NCI-H1436 (cell line): ENCODE results near the gene TMCC1.

Experiments
- DNase-seq: peaks from one replicate; lab custom pipeline; 2025; lab: John Stamatoyannopoulos, UW

Gene TMCC1

DNA sequence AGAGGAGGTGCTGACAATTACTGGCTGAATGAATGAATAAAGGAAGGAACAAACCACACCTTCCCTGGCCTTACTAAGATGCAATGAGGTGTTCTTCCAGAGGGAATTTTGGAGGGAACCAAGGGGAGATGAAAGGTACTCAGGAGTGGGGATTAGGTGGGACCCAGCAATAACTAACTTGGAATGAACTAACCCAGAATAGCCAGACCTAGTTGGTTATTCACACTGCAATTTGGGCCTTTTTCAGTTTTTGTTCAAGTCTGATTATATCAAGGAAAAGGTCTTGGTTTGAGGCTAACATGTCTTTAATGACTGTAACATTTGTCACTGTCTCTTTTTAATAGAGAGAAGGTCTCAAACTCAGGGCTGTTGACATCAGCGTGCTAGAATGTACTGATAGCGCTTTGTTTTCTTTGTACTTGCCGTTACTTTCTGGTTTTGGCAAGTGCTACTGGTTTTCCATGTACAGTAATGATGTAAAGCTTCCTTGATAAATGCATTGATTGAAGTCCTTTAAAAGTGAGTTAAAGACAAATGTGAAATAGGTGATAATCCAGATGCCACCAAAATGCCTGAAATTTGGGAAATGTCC, 283.8 kb downstream of the TMCC1 start:
- DNase-seq, result no peak

DNA sequence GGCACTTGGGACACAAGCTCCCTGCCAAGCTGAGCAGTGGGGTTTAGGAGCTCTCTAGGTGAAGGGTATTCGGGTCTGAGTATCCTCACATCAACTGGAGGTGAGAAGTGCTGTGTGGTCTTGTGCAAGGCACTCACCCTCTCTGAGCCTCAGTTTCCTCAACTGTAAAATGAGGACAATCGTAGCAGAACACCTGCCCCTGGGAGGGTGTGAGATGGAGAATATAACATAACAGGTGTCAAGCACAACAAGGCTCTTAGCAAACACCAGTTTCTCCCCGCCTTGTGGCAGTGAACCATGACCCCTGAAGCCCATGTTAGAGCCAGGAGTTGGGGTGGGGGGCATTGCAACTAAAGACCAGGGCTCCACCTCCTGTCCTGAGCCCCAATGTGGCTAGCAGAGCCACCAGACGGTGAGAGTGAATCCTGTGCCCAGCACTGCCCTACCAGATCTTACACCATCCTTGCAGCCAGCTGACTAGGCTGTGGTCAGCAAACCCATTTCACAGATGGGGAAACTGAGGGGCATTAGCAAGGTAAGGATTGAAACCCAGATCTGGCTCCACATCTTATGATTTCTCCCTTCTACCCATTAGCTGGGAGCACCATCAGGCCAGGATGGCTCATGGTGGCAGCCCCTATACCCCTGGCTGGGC, 284.4 kb downstream of the TMCC1 start:
- DNase-seq, result no peak

DNA sequence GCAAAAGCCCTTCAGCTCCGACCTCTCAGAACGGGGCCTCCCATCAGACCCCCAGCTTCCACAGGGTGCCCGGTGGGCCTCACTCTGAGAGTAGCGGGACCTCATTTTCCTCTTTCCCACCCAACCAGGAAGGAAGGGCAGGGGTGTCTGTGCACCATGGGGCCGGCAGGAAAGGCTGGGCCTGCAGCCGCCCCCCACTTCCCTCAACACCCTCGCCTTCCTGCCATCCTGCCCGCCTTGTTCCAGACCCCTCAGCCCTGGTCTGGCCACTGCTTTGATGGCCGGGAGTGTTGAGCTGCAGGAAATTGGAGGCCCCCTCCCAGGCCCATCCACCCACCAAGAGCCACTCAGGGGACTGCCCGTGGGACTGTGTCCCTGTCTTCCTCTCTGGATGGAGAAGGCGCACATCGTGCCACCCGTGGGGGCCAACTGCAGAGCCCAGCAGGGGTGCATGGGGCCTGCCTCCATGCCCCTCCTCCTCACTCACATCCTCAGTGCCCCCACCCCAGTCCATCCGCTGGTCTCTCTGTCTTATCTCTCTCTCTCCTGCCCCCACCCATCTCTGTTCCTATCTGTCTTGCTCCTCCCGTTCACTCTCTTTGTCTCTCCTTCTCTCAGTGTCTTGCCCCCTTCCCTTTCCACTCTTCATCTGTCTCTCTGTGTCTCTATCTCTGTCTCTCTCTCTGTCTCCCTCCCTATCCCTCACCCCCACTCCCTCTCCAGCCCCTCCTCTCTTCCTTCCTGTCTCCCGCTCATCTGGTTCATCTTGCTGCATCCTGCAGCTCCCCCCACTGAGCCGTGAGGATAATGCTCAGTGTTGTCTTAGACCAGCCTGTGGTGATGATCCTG, 285.2 kb downstream of the TMCC1 start:
- peak; percentile 51 for DNase-seq

DNA sequence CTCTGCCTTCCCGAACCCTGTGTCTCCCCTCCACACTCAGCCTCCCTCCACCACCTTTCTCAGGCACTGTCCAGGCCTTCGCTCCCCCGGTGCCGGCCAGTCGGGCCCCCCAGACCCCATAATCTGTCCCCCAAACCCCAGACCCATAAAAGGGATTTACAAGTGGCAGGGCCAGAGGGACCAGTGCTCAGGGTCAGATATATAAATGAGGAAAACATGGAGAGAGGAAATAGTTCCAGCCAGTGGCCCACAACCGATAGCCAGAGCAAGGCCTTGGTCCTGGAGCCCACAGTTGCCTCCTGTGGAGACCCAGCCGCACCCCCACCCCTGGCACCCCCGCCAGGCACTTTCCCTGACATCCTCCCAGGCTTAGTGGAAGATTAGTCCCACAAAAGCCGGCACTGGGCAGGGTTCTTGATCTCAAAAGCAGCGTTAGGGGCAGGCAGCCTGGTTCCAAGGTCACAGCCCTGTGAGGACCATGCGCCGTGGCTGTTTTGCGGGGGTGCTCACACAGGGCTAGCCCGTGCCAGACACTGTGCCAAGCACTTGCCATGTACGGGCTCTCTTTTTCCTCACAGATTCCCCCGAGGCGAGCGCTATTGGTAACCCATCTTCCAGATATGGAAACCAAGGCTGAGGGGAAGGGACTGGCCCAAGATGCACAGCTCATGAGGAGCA, 286.0 kb downstream of the TMCC1 start:
- no peak for DNase-seq

DNA sequence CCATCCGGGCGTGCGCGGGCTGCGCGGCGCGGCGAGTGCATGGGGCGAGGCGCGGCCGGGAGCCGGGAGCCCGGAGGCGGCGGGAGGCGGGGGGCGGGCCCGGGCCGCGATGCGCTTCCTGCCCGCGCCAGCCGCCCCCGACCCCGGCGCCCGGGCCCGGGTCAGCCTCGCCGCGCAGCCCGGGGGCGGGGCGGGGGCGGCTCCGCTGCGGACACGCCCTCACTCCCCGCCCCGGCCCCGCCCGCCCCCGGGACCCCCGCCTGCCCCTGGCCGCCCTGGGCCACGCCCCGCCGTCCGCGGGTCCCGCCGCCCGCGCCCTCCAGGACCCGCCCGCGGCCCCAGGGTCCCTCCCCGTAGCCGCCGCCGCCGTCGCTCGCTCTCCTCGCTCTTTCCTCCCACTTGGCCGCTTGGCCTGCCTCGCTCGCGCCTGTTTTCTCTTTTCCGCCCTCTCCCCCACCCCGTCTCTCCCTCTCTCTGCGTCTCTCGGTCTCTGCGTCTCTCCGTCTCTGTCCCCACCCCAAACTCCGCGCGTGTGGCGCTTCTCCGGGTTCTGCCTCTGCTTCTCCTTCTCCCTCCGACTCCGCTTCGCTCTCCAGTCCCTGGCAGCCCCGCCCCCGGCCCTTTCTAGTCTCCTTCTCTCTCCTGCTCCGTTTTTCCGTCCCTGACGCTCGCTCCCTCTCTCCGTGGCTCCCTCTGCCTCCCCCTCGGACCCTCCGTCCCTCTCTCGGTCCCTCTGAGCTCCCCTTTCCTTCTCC, 286.7 kb downstream of the TMCC1 start, which contains the start of gene PLXND1:
PLXND1 (minus strand) TSS at position 41 of the 755 bp plus-strand sequence; CDS start at position 4, 37 bp downstream.
- DNase-seq, result peak; percentile 69

DNA sequence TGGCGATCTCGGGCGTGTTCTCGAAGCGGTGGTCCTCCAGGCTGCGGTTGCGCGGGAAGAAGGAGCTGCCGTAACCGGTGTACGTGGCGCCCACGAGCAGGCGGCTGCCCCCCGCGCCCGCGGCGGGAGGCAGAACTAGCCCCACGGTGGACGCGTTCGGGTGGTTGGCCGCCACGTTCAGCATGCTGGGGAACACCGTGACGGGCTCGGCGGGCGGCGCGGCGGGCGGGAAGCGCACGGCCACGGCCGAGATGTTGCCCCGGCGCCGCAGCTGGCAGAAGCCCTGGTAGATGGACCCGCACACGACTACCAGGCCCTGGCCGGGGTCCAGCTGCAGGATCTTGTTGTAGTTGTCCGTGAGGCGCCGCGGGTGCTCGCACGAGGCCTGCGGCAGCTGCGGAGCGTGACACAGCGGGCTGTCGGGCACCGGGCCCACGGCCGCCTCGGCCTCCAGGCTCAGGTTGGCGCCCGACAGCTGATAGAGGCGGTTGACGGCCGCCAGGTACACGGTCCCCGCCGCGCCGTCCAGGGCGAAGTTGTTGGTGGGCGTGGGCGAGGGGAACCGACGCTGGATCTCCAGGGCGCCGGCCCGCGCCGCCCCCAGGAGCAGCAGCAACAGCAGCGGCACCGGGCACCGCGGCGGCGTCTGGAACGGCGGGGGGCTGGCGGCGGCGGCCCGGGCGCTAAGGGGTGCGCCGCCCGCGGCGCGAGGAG, 287.4 kb downstream of the TMCC1 start:
- no peak for DNase-seq

DNA sequence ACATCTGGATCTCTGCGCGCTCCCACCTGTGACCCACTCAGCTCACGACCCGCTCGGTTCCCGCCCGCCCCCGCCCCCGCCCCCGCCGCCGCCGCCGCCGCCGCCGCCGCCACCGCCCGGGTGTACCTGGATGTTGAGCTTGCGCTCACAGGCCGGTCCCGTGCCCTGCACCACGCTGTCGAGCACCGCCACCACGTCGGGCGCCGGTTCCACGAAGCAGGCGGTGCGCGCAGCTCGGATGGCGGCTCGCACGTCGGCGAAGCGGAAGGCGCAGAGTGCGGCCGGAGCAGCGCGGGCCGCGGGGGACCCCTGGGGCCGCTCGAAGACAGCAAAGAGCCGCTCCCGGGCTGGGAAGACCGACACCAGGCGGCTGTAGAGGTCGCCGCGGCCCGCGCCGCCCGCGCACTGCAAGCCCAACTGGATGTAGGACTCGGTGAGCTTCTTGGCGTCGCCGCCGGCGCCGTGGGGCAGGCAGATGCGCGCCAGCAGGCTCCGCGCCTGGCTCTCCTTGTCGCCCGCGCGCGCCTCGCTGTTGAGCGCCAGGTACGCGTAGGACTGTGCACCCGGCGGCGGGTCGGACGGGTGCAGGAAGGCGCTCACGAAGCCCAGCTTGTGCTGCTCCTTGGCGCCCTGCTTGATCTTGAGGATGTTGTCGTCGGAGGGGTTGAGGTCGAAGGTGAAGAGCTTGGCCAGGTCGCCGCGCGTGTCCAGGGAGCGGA, 288.1 kb downstream of the TMCC1 start:
- peak; percentile 34 for DNase-seq

DNA sequence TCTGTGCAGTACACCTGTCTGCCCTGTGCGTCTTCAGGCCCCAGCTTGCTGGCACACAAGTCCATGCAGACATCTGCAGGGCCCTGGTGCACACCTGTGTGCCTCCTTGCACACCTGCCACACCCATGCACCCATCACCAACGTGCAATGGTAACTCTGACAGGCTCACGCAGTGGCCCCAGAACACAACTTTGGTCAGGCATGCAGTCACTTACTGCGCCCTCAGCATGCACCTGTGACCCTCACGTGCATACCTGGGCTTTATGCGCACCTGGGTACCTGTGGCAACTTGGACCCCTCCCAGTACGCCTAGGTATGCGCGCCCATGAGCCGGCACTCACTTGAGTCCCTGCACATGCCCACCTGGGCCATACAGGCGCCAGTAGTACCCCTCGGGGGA, 288.7 kb downstream of the TMCC1 start:
- DNase-seq, result no peak

DNA sequence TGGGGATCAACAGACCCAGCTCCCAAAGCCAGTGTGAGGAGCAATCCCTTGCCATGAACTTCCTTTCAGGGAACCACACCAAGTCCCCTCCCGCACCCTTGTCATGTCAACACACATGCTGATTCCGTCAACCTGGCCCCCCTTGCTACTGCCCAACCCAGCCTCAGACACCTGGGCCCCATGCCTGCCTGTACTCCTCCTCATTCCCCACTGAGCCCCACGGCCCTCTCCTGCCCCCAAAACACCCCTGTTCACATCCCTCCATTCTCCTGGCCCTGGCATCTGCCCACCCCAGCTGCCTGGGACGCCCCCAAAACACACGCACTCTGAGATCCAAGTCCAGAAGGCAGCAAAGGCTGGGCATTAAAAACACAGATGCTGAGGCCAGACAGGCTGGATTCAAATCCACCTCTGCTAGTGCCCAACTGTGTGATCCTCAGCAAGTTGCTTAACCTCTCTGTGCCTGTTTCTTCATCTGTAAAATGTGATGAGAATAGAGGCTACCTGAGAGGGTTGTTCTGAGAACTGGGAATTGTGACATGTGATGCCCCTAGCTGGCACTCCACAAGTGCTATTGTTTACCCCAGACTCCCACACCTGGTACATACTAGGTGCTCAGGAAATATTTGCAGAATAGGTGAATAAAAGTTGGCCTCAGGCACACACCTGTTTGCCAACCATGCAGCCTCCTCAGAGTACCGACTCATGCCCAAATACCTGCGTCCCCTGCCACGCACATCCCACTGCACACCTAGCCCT, 289.3 kb downstream of the TMCC1 start:
- no peak for DNase-seq

DNA sequence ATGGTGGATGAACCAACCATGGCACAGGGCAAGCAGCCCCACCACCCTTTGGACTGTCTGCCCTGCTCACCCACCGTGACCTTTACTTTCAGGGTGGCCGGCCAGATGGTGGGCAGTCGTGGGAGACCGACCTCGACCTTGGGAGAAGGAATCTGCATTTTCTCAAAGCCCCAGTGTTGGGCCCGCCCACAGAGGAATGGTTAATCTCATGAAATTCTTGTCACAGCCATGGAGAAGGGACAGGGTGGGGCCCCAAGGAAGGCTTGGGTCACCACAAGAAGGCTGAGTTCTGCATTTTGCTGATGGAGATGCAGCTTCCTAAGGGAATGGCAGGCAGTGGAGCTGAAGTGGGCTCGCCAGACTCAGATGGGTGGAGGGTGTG, 290.0 kb downstream of the TMCC1 start:
- no peak for DNase-seq

DNA sequence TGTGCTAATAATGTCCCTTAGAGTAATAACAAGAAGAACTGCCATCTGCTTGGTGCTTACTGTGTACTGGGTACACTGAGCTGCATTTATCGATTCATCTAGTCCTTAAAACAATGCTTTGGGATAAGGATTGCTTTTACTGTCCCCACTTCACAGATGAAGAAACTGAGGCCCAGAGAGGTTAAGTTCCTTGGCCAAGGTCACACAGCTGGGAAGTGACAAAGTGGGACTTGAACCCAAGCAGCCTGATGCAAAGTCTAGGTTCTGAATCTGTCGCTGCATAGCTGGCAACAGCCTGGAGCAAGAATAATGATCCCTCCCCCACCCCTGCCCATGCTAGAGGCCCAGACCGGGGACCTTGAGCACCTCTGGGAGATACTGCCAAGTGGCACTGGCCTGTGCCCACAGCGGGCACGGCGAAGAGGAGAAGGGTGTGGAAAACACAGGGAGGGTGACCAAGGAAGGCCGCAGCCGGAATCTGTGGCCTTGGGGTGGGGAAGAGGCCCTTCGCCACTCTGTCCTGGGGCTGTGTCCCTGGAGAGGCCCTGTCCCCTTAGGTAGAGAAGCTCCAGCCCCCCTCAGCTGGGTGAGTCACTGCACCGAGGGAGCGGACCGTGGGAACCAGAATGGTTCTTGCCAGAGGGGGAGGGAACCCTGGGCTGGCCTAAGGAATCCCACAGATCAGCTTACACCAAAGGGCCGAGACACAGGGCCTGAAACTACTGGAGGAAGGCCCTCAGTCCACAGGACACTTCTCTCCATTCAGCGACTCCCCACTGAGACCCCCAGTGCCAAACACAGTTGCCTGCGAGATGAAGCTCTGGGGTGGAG, 290.6 kb downstream of the TMCC1 start:
- no peak for DNase-seq

DNA sequence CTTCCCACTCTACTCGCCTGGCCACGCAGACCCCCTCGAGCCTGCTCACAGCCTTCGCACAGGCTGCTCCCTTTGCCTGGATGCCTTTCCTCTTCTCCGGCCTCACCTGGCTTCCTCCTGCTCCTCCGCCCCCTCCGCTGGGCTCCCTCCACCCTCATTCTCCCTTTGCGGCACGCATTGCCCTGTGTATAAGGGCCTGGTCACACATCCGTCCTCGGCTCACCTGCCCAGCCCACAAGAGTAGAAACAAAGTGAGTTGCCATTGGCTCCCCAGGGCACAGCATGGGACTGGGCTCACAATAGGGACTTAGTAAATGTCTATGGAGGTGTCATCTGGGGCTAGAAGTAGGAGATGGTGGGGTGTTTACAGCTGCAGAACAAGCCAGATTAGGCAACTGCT, 291.2 kb downstream of the TMCC1 start:
- no peak for DNase-seq

DNA sequence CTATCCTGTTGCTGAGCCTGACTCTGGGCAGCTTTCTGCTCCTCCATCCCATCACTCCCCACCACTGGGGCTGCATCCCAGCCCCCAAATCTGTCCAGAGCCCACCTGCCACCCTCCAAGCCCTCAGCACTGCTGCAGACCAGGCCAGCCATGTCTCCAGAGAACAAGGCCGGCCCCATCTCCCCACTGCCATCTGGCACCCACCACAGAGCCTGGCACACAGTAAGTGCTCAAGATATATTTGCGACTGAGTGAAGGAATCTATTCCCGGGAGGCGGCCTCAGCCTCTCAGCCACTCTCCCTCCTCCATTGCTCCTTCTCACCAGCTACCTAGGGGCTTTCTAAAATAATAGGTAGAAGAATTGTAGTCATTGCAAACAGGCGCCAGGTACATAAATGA, 291.8 kb downstream of the TMCC1 start:
- DNase-seq, result no peak

DNA sequence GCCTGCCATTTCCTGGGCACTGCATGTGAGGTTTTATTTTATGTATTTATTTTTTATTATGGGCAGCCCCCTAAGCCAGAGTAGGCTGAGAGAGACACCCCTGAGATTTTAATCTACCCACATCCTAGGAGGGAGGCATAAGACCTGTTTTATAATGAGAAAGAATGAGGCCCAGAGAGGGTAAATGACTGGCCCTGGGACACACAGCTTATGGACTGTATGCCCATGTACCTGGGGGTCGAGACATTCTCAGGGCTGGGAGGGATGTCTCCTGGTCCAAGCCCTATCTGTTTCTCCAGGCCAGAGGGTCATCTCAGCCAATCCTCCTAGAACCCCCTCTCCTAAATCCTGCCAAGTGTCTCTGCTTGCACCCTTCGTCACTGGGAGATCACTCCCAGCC, 293.2 kb downstream of the TMCC1 start:
- DNase-seq, result no peak

DNA sequence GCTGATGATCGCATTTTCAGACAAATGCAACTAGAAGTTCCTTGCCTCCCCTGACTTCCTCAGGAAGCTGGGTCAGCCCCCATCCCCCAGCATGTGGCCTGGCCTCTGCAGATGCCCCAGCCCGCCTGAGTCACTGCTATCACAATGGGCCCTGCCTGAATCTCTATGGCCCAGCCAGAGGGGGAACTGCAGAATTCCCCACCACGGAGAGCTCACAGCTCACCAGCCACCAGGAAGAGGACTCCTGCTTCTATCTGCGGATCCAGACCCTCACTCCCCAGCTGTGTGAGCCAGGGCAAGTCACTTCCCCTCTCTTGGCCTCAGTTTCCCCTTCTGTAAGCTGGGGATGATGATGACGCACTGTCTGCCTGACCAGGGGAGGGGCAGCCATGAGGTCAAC, 293.9 kb downstream of the TMCC1 start:
- no peak for DNase-seq

DNA sequence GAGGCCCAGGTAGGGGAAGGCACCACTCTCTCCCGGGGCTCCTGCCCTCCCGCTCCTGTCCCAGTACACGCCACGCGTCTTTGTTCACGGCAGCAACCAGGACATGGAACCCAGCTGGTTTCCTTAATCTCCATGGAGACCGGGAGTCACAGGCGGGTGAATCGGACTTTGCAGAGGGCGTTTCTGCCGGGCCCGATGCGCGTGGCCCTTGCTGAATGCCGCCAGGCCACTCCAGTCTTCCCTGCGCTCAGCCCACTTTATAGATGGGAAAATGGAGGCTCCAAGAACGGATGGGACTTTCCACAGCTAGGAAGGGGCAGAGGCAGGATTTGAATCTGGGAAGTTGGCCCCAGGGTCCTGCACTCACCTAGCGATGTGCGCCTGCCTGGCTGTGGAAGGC, 294.4 kb downstream of the TMCC1 start:
- DNase-seq, result no peak

DNA sequence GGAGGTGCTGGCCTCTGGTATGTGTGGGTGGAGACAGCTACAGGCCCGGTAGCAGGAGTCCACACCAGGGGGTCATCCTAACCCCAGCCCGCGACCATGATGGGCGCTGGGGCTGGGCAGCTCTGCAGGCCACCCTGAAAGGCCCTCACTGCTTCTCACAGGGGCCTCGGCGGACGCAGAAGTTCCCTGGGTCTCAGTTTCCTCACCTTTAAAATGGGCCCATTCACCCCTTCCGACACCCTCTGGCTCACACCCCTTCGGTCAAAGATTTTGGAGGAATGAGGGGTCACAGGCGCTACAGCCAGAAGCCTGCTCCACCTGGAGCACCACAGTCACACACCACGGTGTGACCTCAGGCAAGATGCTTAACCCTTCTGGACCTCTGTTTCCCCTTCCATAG, 295.0 kb downstream of the TMCC1 start:
- no peak for DNase-seq

DNA sequence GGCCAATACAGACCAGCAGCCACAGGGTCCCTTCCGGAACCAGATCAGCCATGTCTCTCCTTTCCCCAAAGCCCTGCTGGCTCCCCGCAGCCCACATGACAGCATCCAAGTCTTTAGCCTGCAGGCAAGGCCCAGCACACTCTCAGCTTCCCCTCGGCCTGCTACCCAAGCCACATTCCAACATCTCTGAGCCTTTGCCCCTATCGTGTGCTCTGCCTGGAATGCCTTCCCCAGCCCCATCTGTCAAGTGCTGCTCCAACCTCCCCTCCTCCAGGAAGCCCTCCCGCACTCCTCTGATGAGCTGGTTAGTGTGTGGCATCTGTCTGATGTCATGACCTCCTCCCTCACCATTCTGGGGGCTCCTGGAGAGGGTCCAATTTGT, 295.5 kb downstream of the TMCC1 start:
- DNase-seq, result no peak
